GM18907 (cell line): ENCODE results near the gene KLF4.
"Not testable (repeated sequence)": the region's sequence is repeated elsewhere in the genome, so short reads cannot be mapped to it uniquely, and the experiment has no call there.

Experiments
- ATAC-seq: cut with Tn5 transposase; IDR thresholded peaks from one replicate; pipeline ENCODE4 v1.9.1; 2021; ENCODE audit warnings: mild to moderate bottlenecking, moderate library complexity; ENCODE audit not compliant: unreplicated experiment

KLF4 gene

DNA sequence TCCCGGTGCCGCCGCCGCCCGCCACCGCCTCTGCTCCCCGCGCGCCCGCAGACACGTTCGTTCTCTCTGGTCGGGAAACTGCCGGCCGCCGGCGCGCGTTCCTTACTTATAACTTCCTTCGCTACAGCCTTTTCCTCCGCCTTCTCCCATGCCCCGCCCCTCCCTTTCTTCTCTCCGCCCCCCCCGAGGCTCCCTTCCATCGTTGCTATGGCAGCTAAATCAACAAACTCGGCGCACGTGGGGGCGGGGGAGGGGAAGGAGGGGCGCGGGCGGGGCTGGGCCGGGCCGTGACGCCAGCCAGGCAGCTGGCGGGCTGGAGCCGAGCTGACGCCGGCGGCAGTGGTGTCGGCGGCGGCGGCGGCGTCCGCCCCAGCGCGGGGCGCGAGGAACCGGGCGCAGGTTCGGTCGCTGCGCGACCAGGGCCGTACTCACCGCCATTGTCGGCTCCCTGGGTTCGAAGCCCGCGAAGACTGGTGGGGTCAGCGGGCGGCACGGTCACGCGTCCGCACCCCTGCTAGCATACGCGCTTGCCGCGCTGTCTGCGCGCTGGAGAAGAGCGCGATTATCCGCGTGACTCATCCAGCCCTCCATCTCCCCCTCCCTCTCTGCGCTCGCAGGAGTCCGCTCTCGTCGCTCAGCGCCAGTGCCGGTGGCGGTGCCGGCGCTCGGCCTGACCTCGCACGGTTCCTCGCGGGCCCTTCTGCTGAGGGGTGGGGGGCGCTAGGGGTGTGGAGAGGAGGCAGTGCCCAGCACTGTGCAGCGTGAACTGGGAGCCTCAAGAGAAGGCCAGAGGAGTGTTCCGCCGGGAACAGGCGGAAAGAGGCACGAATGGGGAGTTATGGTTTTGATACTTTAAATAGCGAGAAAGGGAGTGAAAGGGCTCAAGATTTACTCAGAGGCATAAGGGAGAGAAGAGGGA, at the start of gene KLF4:
KLF4 (minus strand) TSS at position 83 of the 919 bp plus-strand sequence. CDS start 597 bp downstream, outside the sequence.
- peak; percentile 71 for ATAC-seq

DNA sequence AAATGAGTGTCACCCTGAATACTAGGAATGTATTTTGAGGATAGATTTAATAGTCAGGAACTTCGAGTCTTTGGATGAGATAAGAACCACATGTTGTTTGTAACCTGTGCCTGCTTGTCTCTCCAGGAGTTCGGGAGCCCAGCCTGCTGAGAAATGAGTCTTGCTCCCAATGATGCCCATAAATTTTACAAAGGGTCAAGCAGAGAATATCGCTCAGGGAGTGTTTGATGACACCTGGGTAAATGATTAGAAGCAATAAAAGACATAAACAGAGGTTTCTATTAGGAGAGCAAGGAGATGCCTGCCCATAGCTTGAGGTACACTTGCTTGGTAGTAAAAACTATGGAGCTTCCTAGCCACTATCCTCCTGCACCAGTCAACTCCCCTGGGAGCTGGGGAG, 46.9 kb upstream of the KLF4 start:
- no peak for ATAC-seq

DNA sequence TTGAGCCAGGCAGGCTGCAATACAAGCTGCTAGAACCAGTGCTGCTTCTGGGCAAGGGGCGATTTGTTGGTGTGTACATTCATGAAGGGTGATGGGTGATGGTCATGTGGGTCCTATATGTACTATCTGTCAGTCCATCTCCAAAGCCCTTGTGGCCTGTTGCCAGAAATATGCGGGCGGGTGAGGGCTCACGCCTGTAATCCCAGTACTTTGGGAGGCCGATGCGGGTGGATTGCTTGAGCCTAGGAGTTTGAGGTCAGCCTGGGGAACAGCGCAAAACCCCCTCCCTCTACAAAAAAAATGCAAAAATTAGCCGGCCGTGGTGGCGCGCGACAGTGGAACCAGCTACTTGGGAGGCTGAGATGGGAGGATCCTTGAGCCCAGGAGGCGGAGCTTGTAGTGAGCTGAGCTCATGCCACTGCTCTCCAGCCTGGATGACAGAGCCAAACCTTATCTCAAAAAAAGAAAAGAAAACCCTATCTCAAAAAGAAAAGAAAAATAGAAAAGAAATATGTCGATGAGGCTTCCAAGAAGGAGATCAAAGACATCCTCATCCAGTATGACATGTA, 45.0 kb upstream of the KLF4 start:
- ATAC-seq, result no peak

DNA sequence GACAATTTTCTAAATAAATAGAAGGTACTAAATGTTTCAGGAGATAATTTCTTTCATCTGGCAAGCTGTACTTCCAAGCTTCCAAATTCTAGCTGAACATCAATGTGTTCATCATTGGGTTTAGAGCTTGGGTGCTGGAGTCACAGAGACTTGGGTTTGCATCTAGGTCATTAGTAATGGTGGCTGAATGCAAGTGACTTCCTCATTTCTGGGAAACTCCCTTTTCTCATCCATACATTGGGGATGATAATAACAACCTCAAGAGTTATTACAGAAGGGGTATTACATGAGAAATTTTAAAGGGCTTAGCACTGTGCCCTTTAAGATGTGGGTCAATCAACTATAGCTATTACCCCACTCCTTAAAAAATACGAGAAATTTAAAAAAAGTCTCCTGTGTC, 41.1 kb upstream of the KLF4 start:
- no peak for ATAC-seq

DNA sequence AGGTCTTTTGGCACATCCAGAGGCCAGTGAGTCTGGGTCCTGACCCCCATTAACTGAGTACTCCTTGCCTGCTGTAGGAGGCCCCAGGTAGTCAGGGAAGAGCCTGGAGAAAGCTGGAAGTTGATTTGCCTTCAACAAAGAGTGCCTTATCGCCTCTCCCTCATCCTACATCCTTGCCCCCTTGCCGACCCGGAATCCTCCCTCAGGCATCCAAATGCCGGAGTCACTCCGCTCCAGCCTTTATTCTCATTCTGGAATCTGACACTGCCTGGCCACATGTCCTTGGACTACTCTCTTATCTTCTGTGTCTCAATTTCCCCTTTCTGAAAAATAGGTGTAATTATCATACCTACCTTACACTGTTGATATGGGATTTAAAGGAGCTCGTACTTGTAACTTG, 39.1 kb upstream of the KLF4 start:
- ATAC-seq, result no peak

DNA sequence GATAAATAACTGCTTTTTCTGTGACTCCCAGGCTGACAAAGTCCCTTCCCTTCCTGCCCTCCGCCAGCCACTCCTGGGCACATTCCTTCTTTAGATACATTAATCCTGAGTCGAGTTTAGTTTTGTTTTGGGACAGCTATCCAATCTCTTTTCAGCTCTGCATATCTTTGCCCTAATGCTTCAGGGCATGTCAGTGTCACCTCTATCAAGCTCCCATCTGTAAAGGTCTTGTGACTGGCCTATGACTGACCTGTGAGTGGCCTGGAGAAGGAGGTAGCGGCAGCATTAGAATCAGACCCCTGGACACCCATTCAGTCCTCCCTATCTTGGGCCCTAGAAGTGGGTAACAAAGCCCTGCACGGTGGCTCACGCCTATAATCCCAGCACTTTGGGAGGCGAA, 34.0 kb upstream of the KLF4 start:
- ATAC-seq, result no peak

DNA sequence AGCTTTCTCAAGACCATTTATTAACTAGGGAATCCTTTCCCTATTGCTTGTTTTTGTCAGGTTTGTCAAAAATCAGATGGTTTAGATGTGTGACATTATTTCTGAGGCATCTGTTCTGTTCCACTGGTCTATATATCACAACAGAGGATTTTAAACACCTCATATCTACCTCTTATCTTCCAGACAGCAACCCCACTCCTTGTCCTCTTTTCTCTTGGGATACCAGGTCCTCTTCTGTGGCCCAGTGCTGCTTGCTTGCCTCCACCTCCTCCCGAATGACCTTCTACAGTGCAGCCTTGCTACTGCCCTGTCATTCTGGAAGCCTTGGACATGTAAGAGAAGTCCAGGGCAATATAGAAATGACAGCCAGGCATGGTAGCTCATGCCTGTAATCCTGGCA, 30.6 kb upstream of the KLF4 start:
- ATAC-seq, result no peak

DNA sequence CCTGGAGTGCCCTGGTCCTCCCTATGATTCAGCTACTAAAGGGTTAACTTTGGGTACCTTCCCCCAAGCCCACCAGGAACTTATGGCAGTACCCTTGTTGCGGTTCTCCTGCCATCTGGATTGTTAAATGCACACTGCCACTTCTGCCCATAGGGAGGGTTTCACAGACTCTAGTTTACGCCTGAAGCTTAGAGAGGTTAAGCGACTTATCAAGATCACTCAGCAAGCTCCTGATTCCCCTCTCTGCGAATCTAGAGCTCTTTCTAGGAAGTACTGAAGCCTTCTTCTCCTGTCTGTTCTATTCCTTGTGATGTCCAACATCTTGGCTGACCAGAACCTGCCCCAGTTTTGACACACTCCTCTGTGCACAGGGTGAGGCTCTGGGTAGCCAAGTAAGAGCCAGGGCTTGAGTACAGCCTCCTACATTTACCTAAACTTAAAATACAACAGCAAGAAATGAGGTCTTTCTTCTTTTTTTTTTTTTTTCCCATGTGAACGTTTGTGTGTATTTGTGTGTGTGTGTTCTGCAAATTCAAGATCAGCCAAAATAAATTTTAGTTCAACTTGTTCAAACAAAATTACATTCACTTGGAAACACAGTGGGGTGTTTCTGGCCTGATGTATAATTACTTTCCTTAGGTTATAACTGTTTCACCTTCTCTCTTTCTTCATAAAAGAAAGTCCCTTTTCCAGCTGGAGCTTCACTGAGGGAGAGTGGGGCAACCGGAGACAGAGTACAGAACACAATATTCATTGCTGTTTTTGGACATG, 28.7 kb upstream of the KLF4 start:
- no peak for ATAC-seq

DNA sequence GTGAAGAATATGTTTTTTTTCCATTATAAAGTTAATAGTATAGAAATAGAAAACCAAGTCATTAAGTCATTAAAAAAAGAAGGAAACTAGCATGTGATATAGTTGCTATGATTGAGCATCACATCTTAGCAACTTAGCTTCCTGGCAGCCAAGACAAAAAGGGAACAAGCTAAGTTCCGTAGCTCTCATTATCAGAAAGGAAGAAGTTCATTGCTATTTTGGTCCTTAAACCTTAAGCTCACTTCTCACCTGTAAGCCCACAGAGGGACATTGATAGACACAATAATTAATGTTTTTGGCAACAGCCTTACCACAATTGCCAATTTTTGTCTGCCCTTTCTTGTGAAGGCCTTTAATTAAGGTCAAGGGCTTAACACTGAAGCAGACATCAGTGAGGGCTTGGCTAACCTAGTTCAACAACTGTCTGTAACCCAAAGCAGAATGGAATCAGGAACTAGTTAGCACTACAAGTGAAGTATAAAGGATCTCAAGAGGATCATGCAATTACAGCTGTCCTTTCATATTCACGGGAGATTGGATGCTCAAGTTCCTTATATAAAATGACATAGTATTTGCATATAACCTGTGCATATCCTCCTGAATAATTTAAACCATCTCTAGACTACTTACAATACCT, 24.0 kb upstream of the KLF4 start:
- ATAC-seq, result no peak

DNA sequence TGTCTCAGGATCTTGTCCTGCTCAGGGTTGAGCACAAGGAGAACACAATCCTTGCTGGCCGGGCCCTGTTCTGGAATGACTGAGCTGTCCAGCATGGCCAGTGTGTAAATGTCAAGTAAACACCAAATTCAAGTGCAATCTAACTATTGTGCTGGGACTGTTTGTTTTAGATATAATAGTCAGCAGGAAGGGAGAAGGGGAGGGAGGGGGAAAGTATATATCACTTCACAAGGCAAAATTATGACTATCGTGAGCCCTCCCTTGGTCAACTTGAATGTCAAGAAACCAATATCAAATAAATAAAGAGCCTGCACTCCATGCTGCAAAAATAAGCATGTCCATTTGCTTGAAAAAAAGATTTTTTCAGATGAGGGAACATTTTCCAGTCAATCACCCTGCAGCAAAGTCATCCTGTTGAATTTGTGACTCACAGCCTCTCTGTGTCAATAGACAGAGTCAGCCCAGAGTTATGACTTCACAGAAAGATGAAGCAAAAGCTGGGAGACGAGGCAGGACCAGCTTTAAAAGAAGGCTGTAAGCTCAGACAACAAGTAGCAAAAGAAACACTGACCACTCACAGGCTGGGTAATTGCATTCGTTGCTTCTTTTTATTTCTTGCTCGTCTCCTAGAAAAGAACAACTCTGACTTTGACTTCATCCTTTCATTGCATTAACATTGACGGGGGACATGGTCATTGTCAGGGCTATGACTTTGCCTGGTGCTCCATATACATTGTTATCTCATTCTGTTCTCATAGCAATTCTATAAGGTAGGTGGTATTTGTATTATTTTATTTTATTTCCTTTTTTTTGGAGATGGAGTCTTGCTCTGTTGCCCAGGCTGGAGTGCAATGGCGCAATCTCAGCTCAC, 15.3 kb upstream of the KLF4 start:
- no peak for ATAC-seq

DNA sequence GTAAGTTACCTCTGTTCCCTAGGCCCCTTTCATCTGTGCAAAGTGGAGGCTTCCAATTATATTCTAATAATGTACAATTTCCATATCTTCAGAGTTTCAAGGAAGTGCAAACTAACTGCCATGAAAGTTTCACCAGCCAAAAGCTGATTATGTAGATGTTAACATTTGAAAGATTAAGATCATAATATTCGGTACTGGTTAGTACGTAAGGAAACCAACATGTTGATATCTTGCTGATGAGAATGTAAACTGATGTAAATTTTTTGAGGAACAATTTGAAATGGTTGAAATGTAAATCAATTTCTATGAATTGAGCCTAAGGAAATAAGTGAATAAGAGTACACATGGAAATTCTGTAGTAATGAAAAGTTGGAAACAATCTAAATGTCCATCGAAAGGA, 12.9 kb upstream of the KLF4 start:
- no peak for ATAC-seq

DNA sequence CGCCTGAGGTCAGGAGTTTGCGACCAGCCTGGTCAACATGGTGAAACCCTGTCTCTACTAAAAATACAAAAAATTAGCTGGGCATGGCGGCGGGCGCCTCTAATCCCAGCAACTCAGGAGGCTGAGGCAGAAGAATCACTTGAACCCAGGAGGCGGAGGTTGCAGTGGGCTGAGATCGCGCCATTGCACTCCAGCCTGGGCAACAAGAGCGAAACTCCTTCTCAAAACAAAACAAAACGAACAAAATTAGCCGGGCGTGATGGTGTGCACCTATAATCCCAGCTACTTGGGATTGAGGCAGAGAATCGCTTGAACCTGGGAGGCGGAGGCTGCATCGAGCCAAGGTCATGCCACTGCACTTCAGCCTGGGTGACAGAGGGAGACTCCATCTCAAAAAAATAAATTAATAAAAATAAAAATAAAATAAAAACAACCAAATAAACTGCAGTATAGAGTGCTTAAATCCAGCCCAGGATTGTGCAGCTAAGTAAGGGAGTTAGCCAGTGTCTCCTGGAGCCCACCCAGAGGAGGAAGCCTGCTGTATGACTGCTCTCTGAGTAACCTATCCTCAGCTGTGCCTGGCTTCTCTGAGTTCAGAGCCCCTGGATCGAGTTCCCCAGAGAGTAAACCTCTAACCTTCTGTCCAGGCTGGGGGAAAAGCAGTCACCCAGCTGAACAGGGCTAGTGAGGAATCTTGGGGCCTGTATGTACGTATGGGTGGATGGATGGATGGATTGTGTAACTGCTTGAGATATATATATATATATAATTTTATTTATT, 11.0 kb upstream of the KLF4 start:
- not testable (repeated sequence) for ATAC-seq

DNA sequence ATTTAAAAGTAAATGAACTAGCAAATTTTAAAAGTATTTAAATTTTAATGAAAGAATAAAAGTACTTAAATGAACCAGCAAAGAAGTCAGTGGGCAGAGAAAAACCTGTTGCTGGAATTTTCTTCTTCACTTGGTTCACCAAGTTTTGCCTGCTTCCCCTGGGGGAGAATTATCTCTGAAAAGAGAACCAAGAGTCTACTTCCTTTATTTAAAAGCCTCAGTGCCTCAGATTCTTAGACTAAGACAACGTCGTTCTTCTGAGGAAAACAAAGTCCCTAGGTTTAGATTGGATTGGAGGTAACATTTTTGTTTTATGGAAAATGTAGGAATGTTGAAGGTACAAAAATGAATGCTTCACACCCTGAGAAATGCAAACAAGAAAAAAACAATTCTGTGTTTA, 7.4 kb upstream of the KLF4 start:
- ATAC-seq, result no peak

DNA sequence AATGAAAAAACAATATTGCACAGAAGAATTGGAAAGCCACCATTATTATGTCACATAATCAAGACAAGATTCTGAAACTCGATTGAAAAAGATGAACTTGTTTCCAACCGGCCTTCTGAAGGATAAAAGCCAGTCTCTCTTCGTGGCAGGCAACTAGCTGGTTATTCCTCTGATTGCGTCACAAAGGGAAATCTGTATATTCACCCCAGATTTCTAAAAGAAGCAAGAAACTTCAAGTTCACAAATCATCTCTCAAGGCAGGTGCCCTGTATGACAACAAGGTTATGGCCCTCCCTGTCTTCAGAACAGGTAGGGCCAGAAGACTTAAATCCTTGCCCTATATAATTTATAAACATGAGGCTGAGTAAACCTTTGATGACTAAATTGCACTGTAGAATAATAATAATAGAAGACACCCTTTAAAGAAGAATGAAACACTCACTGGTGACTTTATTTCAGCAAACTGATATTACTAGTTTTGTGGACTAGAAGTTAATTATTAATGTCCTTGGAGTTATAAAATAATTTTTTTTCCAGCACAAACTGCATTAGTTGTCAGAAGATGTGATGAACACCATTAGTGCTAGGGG, 2.9 kb upstream of the KLF4 start:
- ATAC-seq, result no peak

DNA sequence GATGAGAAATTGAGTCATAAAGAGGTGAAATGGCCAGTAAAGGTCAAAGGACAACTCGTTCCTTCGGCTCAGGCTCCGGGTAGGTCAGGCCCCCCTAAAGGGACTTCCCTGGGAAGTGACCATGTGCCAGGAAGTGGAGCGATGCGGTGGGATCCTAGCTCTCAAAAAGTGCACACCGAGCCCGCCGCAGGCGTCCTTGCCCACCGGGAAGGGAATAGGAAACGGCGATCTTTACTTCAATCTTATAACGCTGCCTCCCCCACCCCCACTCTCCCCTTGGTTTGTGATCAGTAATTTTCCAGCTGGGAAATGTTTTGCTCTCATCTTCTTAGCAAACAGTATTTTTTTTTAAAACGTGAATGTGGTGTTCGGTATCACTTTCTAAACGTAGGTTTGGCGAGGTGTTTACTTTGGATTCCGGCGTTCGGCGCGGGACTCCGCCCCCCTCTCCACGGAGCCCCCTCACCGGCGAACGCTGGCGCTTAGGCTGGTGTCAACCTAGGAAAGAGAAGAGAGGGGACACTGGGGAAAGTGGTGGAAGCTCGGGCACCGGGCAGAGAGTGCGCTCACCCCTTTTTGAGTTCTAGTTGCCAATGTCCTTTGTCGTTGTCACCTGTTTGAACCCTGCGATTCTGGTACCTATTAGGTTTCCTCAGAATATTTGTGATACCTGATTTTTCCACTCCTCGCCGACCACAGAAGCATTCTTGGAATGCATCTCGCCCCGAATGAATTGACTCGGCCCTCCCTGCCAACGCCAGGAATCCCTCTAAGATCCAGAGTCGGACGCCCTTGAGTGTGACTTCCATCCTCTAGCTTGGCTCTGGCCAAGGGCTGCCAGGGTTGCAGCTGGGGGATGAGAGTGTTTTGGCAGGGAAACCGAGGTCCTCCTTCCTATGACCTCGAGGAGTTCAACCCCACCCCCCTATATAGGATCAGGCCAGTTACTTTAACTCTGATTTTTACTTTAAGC, 1.8 kb upstream of the KLF4 start:
- ATAC-seq, result no peak

DNA sequence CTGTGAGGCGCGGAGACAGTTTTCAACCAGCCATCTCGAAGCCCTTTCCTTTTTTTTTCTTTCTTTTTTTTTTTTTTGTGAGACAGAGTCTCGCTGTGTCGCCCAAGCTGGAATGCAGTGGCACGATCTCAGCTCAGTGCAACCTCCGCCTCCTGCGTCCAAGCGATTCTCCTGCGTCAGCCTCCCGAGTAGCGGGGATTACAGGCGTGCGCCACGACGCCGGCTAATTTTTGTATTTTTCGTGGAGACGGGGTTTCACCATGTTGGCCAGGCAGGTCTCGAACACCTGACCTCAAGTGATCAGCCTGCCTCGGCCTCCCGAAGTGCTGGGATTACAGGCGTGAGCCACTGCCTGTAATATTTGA, 1.0 kb upstream of the KLF4 start:
- not testable (repeated sequence) for ATAC-seq

DNA sequence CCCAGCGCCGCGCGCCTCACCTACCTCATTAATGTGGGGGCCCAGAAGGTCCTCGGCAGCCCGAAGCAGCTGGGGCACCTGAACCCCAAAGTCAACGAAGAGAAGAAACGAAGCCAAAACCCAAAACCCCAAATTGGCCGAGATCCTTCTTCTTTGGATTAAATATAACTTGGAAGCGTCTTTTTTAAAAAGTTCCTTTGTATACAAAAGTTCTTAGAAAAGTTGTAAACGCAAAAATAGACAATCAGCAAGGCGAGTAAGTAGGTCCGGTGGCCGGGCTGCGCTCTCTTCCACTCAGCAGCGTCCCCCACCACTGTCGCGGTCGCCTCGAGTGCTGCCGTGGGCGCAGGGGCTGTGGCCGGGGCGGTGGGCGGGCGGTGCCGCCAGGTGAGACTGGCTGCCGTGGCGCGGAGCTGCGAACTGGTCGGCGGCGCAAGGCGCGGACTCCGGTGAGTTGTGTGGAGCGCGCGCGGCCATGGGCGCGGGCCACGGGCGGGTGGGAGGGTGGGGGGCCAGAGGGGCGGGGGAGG, 360 bp downstream of the KLF4 start:
- peak; percentile 34 for ATAC-seq
